ENCODE measurements around the gene THADA.

THADA gene

GRCh38 chr2:43224131-43224570 is 371.7 kb downstream of the THADA start:
- peak; percentile 44 for DNase-seq (ENCODE audit: low read depth)

- DNase-seq (ENCODE audit: low read depth), result no peak
Measured at GRCh38 chr2:43223521-43224001, 372.3 kb downstream of the THADA start.

DNA sequence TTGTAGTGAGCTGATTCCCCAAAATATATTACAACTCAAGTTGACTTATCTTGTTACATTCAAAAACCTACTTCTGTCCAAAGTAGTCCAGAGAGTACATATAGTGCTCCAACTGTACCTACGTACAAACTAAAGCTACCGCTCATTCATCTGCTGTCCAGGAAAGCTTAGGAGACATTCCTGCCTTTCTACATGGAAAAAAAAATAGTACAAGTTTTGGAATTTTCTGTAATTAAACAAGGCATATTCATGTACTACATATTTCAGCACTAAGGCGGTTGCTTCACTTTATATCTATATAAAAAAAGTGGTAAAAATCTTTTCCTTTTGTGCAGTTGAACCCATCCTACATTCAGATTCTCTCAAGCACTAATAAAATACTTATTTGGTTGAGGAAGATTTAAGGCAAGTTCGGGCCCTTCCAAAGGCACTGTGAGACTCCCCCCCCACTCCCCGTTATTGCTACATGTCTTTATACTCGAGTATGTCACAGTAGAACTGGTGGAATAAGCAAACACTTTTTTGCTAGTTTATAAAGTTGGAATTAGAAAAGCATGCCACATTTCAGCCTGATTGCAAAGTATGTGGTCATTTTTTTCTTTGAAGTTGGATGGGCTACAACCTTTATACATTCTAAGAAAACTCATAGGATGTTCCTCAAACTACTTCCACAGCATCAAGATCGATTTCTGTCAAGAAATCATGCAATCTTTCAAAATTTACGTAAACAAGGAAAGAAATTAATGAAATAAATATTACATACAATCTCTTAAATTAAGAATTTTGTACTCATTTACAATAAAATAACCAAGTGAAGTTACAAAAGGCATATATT is 373.1 kb downstream of the THADA start:
- no peak for DNase-seq (ENCODE audit: low read depth)

DNA sequence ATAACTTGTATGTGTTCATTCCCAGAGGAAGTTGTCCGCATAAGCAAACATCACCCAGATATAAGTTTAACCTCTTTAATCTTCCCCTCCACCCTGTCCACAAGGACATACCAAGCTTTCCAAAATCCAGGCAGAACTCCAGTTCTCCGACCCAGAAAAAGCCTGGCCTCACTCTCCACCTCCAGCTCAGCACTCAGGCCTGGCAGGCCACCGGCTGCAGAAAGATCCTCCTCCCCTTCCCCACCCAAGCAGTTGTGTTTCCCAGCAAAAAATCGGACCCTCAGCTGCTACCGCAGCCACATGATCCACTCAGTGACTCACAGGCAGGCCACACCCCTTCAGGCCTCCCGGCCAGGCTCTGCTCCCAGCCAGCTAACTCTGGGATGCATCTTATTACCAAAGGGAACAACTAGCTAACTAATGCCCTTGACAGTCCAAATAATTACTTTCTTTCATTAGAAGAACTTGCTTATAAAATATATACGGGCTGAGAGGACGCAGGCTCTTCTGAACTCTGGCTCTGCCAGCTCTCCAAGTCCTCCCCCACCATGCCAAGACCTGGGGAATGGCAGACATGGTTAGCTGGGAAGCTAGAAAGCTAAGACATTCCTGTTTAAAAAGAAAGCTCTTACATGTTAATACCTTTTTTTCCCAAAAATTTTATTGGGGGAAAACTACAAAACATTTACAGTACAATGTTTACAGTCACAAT is 373.9 kb downstream of the THADA start:
- DNase-seq (ENCODE audit: low read depth), result peak; percentile 25

DNA sequence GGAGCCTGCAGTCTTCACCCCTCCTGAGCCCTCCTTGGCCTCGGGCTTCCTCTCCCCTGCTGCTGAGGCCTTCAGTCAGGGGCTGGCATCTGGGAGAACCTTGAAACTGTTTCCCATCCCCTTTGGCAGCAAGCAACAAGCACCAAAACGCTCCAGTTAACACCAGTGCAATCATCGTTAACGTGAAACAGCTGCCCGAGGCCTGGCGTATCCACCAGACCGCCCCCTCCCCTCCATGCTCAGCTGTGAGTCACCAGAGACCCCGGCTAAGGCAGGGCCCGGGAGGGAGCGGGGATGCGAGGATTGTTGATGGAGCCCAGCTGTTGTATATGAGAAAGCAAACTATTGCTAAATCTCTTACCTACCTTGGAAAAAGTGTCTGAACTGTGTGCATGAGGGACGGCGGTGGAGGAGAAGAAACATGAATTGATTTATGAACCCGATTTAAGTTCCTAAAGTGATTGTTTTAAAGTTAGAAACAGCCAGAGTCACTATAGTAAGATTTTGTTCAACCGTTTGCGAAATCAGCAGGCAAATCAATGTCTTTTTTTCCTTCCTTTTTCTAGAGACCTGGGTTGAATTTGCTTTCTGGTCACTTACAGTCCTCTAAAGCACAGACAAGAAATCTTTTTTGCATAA is 374.6 kb downstream of the THADA start:
- no peak for DNase-seq (ENCODE audit: low read depth)

DNA sequence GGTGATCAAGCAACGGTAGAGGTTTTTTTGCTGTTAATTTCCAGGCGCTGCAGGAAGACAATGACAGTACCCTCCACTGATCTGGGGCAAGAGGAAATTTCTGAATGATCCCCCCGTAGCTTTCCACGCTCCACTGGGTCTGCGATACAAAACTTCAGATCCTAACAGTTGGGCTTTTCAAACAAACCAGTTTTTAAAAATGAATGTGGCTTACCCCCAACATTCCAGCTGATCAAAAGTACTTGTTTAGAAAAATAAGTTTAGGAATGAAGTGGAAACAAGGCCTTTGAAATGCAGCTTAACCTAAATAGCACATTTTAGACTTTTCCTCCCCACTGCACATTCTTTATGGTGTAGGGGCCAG is 375.1 kb downstream of the THADA start:
- DNase-seq (ENCODE audit: low read depth), result no peak

GRCh38 chr2:43220229-43220751 is 375.5 kb downstream of the THADA start:
- DNase-seq (ENCODE audit: low read depth), result no peak

DNA sequence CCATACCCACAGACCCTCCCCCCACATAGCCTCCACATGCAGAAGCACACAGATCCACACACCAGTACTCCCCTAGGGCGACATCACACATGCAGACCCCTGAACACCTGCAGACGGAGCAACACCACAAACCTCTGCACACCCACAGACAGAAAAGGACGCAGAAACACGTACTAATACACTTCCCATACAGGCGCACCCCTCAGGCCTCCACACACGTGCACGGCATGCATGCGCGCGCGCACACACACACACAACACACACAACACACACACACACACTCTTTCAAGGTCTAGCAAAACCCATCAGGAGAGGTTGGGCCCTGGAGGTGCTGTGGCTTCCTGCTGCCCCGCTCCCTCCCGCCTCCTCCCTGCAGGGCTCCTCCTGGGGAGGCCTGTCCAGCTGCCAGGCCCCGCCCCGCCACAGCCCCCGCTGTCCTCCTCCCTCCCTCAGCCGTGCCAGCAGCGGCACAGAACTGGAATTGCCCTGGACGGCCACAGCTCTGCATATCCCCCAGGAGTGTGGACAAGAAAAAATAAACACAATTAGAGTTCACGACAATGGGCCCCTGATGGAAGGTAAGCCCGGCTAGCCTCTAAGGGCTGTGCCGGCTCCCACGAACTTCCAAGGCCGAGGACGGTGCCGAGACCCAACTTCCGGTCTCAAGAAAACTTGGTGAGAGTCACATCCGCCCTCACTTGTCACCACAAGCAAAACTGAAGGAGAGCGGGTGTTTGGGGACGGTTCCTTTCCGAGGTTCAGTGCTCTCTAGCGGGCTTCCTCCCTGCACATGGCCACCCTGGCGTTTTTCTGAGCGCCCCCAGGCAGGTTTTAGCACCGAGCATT is 376.2 kb downstream of the THADA start:
- DNase-seq (ENCODE audit: low read depth), result peak; percentile 47

GRCh38 chr2:43218702-43219382 is 377.0 kb downstream of the THADA start:
- no peak for DNase-seq (ENCODE audit: low read depth)

DNA sequence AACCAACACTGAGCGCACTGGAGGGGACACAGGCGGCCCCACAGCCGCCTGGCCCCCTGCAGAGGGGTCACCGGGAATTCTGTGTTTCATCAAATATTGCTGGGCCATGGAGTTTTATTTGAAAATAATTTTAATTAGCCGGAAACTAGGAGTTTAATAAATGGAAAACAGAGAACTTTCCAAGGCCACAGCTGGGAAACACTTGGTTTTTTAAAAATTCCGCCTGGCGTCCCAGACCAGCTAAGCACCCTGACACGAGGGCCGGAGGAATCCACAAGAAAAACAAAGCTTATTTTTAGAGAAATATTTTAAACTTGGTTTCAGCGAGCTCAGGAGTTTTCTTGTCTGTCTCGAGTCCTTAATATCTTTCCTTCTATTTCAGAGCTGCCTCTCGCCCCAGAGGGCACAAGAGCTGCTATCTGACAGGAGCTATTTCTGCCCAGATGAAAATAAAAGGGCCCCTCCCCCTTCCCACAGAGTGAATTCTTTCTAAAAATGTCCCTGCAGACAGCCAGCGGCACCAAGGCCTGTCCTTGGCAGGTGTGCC is 377.6 kb downstream of the THADA start:
- no peak for DNase-seq (ENCODE audit: low read depth)

GRCh38 chr2:43217228-43218154 is 378.3 kb downstream of the THADA start:
- DNase-seq (ENCODE audit: low read depth), result no peak

GRCh38 chr2:43216629-43217028 is 379.2 kb downstream of the THADA start:
- DNase-seq (ENCODE audit: low read depth), result no peak

GRCh38 chr2:43215673-43216255 is 380.1 kb downstream of the THADA start:
- DNase-seq (ENCODE audit: low read depth), result no peak

DNA sequence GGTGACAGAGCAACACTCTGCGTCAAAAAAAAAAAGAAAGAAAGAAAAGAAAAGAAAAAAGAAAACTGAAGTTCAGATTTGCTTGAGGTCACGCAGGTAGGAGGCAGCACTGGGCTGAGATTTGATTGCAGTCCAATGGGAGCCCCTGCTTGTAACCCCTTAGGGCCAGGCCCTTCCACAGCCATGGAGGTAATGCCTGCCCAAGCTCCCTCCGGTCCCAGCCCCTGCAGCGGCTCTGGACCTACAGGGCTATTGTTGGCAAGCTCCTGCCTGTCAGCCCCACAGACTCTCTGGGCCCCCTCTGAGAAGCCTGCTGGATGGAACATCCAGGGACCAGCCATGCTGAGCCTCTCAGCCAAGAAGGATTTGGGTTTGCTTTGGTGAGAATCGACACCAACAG is 381.6 kb downstream of the THADA start:
- no peak for DNase-seq (ENCODE audit: low read depth)

DNA sequence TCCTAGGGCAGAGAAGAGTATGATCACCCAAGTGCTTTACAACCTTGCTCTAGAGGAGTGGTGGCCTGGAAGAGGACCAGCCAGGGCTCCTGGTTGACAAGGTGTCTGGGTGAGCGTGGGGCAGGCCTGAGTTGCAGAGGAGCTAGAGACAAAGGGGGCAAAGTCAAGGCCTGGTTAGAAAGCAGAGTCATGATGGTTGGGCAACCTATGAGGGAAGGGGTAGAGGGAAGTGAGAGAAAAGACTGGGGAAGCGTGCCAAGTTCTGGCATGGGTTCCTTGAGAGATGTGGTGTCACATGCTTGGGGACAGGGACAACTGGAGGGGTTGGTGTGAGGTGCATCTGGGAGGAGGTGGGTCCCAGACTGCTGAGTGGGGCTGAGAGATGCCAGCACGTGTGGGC is 382.9 kb downstream of the THADA start:
- no peak for DNase-seq (ENCODE audit: low read depth)

DNA sequence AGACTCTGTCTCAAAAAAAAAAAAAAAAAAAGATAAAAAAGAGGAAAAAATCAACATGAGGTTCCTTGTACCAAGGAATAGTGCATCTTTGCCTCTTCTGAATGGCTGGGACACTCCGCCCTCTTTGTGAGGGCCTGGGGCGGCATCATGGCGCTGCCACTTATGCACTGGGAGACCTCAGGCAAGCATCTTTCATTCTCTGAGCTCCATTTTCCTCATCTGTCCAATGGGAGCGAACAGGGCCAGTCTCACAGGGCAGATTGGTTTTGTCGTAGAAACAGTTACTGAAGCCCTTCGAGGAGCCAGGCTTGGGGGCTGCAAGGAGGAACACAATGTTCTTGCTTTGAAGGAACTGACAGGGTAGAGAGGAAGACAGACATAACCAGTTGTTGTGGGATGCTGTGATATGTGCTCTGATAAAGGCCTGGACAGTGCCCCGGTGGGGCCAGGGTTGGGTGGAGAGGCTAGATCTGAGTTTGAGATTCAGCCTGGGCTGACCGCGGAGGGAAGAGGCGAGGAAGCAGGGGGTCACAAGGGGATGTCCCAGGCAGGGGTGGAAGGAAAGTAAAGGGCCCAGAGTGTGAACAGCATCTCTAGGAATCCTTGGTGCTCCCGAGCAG is 383.5 kb downstream of the THADA start:
- no peak for DNase-seq (ENCODE audit: low read depth)

DNA sequence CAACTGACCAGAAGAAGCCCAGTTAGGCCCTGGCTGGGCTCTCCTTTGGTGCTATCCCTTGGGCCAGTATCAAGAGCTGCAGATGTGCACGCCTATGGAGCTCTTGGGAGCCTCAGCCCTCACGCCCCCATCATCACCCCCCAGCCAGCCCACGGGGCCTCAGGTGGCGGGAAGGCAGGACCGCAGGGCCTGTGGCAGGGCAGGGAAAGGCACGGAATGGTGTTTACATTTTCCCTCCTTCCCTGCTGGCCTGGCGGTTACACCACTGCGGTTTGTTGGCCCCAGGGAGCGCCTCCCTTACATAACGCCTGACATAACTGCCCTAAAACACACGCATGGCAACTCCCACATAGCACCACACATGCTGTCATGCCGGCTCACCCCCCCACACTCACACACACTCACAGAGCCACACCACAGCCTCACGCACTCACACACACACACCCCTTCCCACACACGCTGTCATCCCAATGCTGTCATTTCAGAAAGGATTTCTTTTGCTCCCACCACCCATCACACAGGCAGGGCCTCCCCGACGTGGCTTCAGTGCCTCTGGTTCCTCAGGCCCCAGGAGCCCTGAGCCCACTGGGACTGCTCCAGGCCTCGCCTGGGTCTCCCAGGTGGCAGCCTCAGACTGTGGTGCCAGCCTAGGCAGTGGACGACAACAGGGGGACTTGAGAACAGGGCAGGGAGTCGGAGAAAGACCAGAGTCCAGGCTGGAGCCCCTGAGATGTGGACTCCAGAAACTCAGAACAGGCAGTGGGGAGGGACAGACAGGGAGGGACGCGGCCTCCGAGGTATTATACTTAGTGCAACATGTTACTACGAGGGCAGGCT is 385.2 kb downstream of the THADA start:
- no peak for DNase-seq (ENCODE audit: low read depth)

DNA sequence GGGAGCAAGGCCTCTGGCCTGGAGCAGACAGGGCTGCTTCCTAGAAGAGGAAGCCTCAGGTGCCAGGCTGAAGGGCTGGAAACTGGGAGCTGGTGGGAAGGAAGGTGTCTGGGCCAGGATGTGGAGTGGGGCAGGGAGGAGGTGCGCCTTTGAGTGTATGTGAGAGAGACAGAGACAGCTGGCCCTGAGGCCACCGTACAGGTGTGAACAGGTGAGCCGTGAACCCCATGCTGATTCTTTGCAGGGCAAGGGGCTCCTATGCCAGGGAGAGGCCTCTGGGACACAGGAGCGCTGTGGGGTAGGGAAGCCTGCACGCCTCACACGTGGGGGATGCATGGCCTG is 385.7 kb downstream of the THADA start:
- no peak for DNase-seq (ENCODE audit: low read depth)
